ENCODE results near the gene GRAP2.

GRAP2 gene

GRCh38 chr22:40021401-40022000 is 120.6 kb downstream of the GRAP2 start:
- Histone ChIP-seq H3K4me1 (ENCODE audit: control insufficient read depth, insufficient read depth, low read length) (no peaks in the 10 kb centered on the region), H3K27ac (ENCODE audit: low read depth, low read length) (no peak overlapping the region), H3K27me3 (ENCODE audit: control insufficient read depth, insufficient read depth, low read length) (no peaks in the 10 kb centered on the region), H3K4me3 (ENCODE audit: low read depth, low read length) (no peak overlapping the region), H3K36me3 (ENCODE audit: control insufficient read depth, insufficient read depth, low read length) (peaks cover 35% of the 10 kb centered on the region), H3K9ac (ENCODE audit: low read length) (no peak overlapping the region), H3K9me3 (ENCODE audit: control insufficient read depth, insufficient read depth, low read depth, low read length) (no peaks in the 10 kb centered on the region)

- Histone ChIP-seq H3K9me3 (ENCODE audit: control insufficient read depth, insufficient read depth, low read depth, low read length) (no peaks in the 10 kb centered on the region), H3K27me3 (ENCODE audit: control insufficient read depth, insufficient read depth, low read length) (no peaks in the 10 kb centered on the region), H3K4me3 (ENCODE audit: low read depth, low read length) (no peak overlapping the region), H3K4me1 (ENCODE audit: control insufficient read depth, insufficient read depth, low read length) (no peaks in the 10 kb centered on the region), H3K27ac (ENCODE audit: low read depth, low read length) (no peak overlapping the region), H3K9ac (ENCODE audit: low read length) (no peak overlapping the region), H3K36me3 (ENCODE audit: control insufficient read depth, insufficient read depth, low read length) (peaks cover 35% of the 10 kb centered on the region)
Observed at GRCh38 chr22:40022536-40023240, 121.8 kb downstream of the GRAP2 start.

All from HUES6 (cell line).